ENCODE results near the gene PODXL2. TPM values are rescaled to one million over a fixed set of nuclear protein-coding genes. Genes with fewer than 3 reads are reported as not detected.

PODXL2 gene
- total and polyA plus RNA-seq, 2 donors (not counting 1 experiment from before 2014, with no cell fraction given) = 3.1 to 4.0 TPM

DNA sequence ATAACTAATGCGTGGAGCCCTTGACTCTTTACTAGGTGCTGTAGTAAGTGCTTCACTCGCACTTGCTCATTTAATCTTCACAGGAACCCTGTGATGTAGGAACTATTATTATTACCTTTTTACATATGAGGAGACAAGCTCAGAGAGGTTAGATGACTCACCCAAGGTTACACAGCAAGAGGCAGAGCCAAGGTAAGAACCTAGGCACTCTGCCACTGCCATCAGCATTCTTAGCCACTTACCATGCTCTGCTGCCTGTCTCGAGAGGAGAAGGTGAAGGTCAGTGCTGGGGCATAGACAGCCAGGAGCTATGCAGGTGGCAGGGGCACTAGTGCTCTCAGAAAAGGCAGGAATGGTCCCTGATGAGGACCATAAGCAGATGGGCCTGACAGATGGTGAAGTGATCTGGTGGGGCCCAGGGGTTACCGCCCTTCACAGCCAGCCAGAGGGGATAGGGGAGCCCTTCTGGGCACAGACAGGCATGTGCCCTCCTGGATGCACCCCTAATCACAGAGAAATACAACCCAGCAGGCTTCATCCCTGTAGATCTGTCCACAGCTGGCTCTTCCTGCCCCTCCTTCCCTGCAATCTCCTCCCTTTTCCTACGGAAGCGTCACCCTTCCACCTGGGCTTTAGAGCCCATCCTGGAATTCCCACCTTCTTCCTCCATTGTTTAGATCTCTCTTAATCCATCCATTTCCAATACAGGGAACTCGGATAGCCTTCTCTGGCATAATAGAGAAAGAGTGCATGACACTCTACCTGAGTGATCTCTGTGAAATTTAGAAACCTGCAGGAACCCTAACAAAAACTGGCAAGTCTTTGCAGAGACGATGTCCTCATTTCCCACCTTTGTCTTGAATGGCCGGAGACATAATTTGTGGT, 70.7 kb downstream of the PODXL2 start:
- Histone ChIP-seq H3K4me3 (ENCODE audit: control extremely low read depth in 1 of 5, extremely low read depth in 1 of 5, insufficient read depth in 1 of 5, low read depth in 2 of 5, low read length in 4 of 5) (no peak overlapping the region), H4K20me1 (ENCODE audit: control insufficient read depth, insufficient read depth, low read length, poor library complexity, severe bottlenecking) (no peaks in the 10 kb centered on the region), H3K4me2 (replicated peaks; ENCODE audit: low read depth, low read length, poor library complexity, severe bottlenecking) (no peak overlapping the region), H3K4me1 (ENCODE audit: control insufficient read depth in 2 of 2, insufficient read depth in 2 of 2, low read length in 2 of 2) (peaks cover 10 to 22% of the 10 kb centered on the region in 2 donors), H3K79me2 (ENCODE audit: control insufficient read depth, insufficient read depth, low read length) (no peaks in the 10 kb centered on the region), H3K9ac (ENCODE audit: low read length) (no peak overlapping the region), H3K27ac (ENCODE audit: low read length in 2 of 2) (no peak overlapping the region), H3K36me3 (replicated peaks in 1 of 2; ENCODE audit: control extremely low read depth in 1 of 2, control insufficient read depth in 1 of 2, extremely low read depth in 1 of 2, insufficient read depth in 2 of 2, low read length in 1 of 2) (no peaks in the 10 kb centered on the region), H2AFZ (ENCODE audit: insufficient read depth, low read depth, low read length, poor library complexity, severe bottlenecking) (no peak overlapping the region), H3K27me3 (replicated peaks in 1 of 4; ENCODE audit: control extremely low read depth in 1 of 4, control insufficient read depth in 3 of 4, insufficient read depth in 4 of 4, low read length in 3 of 4) (no peaks in the 10 kb centered on the region), H3K9me3 (ENCODE audit: control extremely low read depth in 1 of 3, control insufficient read depth in 2 of 3, insufficient read depth in 1 of 3, low read length in 2 of 3) (peaks cover 0 to 11% (median 0%) of the 10 kb centered on the region in 3 donors)
- peaks cover 4% of the 10 kb centered on the region for H3K9me3 Mint-ChIP-seq (ENCODE audit: insufficient read depth)
- no peak for DNase-seq
- intact Hi-C loops (cut with micrococcal nuclease) = loop anchor here (5.0 to 10.0 kb wide), 3 partner anchors 55 to 1225 kb away; partner anchors contain the start of genes MGLL and ZXDC
- H3K4me3 Mint-ChIP-seq = no peak overlapping the region
- TF ChIP-seq EZH2 (IDR thresholded peaks at IDR 0.05; ENCODE audit: borderline replicate concordance, insufficient read depth, low read depth, low read length, poor library complexity, severe bottlenecking) = no peak
- TF ChIP-seq, protein P1, sequence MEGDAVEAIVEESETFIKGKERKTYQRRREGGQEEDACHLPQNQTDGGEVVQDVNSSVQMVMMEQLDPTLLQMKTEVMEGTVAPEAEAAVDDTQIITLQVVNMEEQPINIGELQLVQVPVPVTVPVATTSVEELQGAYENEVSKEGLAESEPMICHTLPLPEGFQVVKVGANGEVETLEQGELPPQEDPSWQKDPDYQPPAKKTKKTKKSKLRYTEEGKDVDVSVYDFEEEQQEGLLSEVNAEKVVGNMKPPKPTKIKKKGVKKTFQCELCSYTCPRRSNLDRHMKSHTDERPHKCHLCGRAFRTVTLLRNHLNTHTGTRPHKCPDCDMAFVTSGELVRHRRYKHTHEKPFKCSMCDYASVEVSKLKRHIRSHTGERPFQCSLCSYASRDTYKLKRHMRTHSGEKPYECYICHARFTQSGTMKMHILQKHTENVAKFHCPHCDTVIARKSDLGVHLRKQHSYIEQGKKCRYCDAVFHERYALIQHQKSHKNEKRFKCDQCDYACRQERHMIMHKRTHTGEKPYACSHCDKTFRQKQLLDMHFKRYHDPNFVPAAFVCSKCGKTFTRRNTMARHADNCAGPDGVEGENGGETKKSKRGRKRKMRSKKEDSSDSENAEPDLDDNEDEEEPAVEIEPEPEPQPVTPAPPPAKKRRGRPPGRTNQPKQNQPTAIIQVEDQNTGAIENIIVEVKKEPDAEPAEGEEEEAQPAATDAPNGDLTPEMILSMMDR (IDR thresholded peaks at IDR 0.05) = no peak
- POLR2A ChIA-PET = no interaction called here
- no peaks in the 10 kb centered on the region for H3K27me3 Mint-ChIP-seq
- WGBS (ENCODE audit: insufficient coverage) = 100% methylated on average over 4 of the region's 9 CpGs
- no peak for ATAC-seq (ENCODE audit: low read depth)
- H3K4me1 Mint-ChIP-seq = peaks cover 19% of the 10 kb centered on the region
- H3K27ac Mint-ChIP-seq = no peak overlapping the region
- CTCF ChIA-PET = no interaction called here

DNA sequence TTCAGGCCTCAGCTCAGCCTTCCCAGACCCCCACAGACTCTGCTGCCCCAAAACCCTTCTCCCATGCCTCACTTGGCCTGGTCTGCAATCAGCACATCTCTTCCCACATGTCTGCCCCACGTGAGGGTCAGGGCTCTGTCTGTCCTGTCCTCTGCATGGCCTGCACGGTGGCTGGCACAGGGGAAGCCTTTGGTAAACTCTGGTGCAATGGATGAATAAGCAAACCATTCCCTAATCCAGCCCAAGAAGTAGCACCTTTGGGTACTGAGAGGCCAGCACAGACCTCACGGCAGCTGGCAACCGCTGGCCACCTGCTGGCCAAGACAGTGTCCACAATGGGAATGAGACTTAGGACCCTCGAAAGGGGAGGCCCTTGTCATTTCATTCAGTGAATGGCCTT, 71.4 kb downstream of the PODXL2 start:
- Histone ChIP-seq H3K9ac (ENCODE audit: low read length) (no peak overlapping the region), H3K79me2 (ENCODE audit: control insufficient read depth, insufficient read depth, low read length) (no peaks in the 10 kb centered on the region), H4K20me1 (ENCODE audit: control insufficient read depth, insufficient read depth, low read length, poor library complexity, severe bottlenecking) (no peaks in the 10 kb centered on the region), H3K36me3 (replicated peaks in 1 of 2; ENCODE audit: control extremely low read depth in 1 of 2, control insufficient read depth in 1 of 2, extremely low read depth in 1 of 2, insufficient read depth in 2 of 2, low read length in 1 of 2) (no peaks in the 10 kb centered on the region), H3K4me1 (ENCODE audit: control insufficient read depth in 2 of 2, insufficient read depth in 2 of 2, low read length in 2 of 2) (peaks cover 10 to 22% of the 10 kb centered on the region in 2 donors), H2AFZ (ENCODE audit: insufficient read depth, low read depth, low read length, poor library complexity, severe bottlenecking) (no peak overlapping the region), H3K27me3 (replicated peaks in 1 of 4; ENCODE audit: control extremely low read depth in 1 of 4, control insufficient read depth in 3 of 4, insufficient read depth in 4 of 4, low read length in 3 of 4) (no peaks in the 10 kb centered on the region), H3K4me3 (ENCODE audit: control extremely low read depth in 1 of 5, extremely low read depth in 1 of 5, insufficient read depth in 1 of 5, low read depth in 2 of 5, low read length in 4 of 5) (no peak overlapping the region), H3K9me3 (ENCODE audit: control extremely low read depth in 1 of 3, control insufficient read depth in 2 of 3, insufficient read depth in 1 of 3, low read length in 2 of 3) (peaks cover 0 to 11% (median 0%) of the 10 kb centered on the region in 3 donors), H3K4me2 (replicated peaks; ENCODE audit: low read depth, low read length, poor library complexity, severe bottlenecking) (no peak overlapping the region), H3K27ac (ENCODE audit: low read length in 2 of 2) (no peak overlapping the region)
- WGBS (ENCODE audit: insufficient coverage) = 93% methylated on average over 4 of the region's 5 CpGs
- Mint-ChIP-seq H3K27ac (no peak overlapping the region), H3K9me3 (ENCODE audit: insufficient read depth) (peaks cover 4% of the 10 kb centered on the region), H3K4me1 (peaks cover 19% of the 10 kb centered on the region), H3K4me3 (no peak overlapping the region), H3K27me3 (no peaks in the 10 kb centered on the region)
- intact Hi-C loops (cut with micrococcal nuclease) = no loop called here
- ChIA-PET CTCF (no interaction called here), POLR2A (no interaction called here)
- DNase-seq (no peak), ATAC-seq (ENCODE audit: low read depth) (no peak)
- no peak for TF ChIP-seq EZH2 (IDR thresholded peaks at IDR 0.05; ENCODE audit: borderline replicate concordance, insufficient read depth, low read depth, low read length, poor library complexity, severe bottlenecking)
- TF ChIP-seq, protein P1 (IDR thresholded peaks at IDR 0.05) = no peak

All from B cell (primary cell).